Fibroblast of skin of right biceps (primary cell): ENCODE measurements around the gene RRP36.

ENCODE experiments used
- DNase-seq: peaks from one replicate; pipeline ENCODE4 v3.0.0-alpha.2; 2013

RRP36 gene

DNA sequence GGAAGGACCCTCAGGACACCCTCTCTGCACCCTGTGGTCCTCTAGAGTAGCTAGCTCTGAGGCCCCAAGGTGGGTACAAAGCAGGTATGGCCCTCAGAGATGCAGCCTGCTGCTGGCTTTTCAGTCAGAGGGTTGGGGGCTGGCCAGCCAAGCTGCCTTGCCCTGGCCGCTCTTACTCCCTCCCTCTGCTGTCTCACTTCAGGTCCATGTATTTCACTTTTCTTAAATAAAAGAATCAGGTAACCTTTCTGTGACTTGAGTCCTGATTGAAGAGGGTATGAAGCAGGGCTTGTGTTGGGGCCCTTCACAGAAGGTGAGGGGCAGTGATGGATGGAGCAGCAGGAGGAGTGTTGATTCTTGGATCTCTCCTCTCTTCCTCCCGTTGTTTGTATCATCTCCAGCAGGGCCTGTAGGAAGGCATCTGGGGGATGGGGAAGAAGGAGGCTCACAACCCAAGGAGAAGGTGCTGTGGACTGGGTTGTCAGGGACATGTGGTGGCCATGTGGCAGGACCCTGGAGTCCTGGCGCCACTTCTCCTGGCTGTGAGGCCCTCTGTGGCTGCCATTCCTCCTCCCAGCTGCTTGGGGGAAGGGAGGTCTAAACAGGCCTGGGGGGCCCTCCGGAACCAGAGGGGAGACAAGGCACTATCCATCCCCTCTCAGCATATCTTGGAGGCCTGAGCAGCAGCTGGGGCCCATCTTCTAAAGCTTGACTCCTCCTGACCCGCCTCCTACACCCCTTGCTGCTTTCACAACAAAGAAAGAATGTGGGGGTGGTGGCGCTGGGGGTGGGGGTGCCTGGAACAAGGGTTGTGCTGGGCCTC, 53.6 kb downstream of the RRP36 start:
- peak; percentile 78 for DNase-seq

GRCh38 chr6:43075670-43076463, 54.4 kb downstream of the RRP36 start, which contains the start of gene PTK7:
Gene PTK7, plus strand, starts transcription at chr6:43076314. Its CDS starts 175 bp downstream, at chr6:43076489.
- DNase-seq: peak; percentile 82

DNA sequence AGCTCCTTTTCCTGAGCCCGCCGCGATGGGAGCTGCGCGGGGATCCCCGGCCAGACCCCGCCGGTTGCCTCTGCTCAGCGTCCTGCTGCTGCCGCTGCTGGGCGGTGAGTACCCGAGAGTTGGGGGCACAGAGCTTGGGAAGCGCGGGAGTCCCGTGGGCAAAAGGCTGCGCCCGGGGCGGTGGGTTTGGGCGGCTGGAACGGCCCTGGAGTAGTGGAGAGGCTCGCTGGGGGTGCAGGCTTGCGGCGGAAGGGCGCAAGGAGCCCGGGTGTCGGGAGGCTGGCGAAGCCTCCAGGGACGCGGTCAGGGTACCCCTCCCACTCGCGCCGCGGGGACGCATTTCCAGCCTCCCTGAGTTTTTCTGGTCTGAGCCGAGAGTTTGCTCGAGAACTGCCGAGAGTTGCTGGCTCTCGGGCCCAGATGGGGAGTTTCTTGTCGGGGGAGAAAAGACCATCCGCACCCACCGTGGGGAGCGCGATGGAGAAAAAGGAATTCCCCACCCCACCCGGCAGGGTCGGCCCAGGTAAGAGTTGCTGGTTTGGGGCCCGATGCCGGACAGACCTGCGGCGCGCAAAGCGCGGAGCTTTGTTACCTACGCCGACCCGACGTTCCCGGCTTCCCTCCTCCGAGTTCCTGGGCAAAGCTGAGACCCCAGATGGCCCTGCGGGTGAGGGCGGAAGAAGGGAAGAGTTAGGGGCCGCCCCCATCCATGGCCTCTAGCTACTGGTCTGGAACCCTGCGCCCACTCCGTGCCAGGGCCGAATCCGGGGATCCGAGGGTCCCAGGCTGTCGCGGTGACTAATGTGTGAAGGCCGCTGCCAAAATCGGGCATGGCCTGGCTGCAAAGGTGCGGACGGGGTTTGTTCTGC, 55.3 kb downstream of the RRP36 start:
- DNase-seq: peak; percentile 68

DNA sequence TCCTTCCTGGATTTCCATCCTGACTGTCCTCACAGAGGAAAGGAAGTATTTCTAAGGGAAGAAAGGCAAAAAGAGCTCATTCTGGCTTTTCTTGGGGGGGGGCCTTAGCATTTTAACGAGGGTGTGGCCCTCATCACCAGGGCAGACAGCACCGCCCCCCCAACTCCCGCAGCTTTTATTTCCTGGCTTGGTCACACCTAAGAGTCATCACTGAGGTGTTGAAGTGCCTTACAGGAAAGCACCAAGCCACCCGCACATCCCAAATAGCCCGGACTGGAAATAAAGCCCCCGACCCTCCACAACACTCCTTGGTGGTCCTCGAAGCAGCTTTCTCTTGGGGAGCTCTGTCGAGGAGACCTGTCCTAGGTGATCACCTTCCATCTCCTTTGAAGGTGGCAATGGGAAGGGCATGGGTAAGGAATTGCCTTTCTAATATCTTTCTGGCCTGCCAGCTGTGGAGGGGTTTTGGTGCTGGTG, 55.9 kb downstream of the RRP36 start:
- no peak for DNase-seq

DNA sequence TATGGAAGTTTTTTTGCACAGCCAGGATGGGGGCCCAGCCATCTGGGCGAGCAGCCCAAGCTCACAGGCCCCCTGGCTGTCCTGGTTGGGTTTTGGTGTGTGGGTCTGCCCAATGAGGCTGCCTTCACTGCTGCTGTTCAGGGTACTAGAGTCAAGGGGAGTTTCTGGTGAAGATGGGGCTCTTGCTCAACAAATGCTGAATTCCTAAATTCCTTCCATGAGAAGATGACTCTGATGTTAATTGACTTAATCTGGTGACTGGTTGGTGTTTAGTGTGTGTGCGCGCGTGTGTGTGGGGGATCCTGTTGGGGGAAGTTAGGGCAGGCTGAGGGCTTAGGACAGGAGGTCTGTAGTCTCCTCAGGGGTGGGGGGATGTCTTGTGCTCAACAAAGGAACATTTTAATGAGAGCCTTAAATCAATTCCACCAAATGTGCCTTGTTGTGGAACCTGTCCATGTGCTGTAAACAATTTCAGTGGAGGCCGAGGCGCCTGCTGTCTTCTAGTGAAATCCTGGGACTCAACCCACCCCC, 56.6 kb downstream of the RRP36 start:
- DNase-seq: peak; percentile 87

- peak; percentile 93 for DNase-seq
These were observed 57.3 kb downstream of the RRP36 start for GRCh38 chr6:43078691-43079090.
